Activated CD4-positive, CD25-positive, alpha-beta regulatory T cell treated with anti-CD3 and anti-CD28 coated beads, Interleukin-2, amount 50 U/mL, for 72 hours (primary cell): Measurements from ENCODE around the gene METTL6.
"Not testable (repeated sequence)": the region's sequence is repeated elsewhere in the genome, so short reads cannot be mapped to it uniquely, and the experiment has no call there.

ENCODE experiments used
- DNase-seq: peaks from one replicate; pipeline ENCODE4 v3.0.0; 2021

Gene METTL6, protein sequence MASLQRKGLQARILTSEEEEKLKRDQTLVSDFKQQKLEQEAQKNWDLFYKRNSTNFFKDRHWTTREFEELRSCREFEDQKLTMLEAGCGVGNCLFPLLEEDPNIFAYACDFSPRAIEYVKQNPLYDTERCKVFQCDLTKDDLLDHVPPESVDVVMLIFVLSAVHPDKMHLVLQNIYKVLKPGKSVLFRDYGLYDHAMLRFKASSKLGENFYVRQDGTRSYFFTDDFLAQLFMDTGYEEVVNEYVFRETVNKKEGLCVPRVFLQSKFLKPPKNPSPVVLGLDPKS

DNA sequence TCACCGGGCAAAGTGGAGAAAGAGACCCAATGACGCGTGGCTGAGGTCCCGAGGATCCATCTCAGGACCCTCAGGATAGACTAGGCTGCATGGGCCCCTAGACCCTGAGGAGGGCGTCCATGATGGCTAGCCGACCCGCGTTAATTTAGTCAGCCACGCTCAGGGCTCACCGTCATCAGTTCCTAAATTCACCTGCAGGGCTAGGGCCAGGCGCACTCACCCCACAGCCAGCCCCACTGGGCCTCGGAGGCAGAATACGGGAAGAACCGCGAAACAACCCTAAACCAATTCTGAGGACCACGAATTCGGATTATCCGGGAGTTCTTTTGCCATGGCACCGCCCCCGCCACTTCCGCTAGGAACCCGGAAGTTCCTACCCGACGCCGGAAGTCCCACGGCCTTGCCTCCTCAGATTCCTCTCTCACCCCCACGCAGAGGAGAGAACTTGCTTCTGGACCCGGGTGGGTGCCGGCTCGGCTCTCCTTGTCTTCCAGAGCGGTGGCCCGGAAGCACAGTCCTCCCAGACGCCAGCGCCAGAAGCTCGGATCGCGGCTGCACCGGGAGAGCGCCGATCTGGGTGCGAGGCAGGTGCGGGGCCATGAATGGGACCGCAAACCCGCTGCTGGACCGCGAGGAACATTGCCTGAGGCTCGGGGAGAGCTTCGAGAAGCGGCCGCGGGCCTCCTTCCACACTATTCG lies at the start of gene METTL6, which contains the start of gene EAF1:
METTL6 (minus strand) TSS at position 363 of the 699 bp plus-strand sequence. CDS start 1,033 bp downstream, outside the sequence.
EAF1 (plus strand) TSS at position 417 of the 699 bp plus-strand sequence; CDS start at position 599, 182 bp downstream.
- DNase-seq = peak; percentile 80

DNA sequence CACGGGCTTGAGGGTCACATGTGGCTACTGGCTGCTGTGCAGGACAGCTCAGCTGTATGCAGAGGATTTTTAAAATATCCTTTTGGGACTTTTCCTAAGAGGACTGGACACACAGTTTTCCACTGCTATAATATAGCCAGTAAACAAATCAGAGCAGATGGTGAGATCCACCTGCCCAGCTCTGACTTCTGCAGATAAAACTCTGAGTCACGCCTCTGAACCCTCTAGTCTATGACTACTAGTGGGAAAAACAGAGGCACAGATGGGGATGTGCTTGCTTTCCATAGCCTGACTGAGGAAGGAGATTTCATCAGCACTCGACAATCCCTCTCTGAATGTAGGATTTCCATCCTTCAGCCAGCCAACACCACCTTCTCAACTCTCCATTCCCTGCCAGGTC lies 49.0 kb upstream of the METTL6 start:
- no peak for DNase-seq

DNA sequence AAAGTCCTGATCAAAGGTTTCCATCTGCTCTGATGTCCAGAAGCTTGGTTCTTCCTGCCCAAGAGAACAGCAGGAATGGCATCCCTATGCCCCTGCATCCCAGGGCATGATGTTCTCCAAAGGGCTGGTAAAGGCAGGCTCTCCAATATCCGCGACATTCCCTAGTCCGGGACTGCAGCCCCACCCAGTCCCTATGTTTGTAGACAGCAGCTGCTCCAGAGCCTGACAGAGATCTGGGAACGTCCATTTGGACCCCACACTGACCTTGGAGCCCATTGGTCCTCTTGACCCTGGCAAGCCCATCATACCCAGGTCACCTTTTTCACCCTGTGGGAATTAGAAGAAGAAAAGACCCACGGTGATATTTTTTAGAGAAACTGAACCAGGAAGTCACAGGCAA lies 47.8 kb upstream of the METTL6 start:
- no peak for DNase-seq

DNA sequence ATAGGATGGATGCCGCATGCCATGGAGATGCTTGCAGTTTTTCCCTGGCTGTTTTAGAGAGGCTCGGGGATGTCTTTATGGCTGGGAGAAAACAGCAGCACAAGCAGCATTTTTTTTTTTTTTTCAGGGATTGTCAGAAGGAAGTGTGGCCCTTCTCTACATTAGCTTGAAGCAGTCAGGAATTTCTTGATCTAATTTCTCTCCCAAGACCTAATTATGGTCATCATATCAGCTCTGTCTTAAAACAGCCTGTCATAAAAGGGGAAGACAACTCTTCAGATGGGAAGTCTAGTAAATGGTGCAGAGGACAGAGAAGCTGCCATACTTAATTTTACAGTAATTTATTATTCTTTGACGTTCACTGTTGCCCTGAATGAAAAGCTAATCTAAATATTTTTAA lies 44.5 kb upstream of the METTL6 start:
- no peak for DNase-seq

DNA sequence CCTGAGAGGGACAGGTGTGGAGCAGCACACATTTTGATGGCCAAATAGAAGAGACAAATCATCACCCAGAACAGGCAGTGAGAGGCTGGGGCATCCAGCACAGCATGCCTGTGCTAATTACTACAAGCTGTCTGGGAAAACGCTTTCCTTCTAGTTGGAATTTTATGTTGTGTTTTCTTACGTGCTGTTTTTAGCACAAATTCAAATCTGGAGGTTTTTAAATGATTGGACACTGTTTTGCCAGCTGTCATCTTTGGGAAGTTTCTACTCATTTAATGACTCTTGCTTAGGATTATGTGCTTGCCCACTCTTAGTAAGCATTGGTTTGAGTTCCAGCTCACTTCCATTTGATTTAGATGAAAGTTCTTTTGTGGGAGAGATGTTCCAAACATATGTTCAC lies 43.5 kb upstream of the METTL6 start:
- no peak for DNase-seq

DNA sequence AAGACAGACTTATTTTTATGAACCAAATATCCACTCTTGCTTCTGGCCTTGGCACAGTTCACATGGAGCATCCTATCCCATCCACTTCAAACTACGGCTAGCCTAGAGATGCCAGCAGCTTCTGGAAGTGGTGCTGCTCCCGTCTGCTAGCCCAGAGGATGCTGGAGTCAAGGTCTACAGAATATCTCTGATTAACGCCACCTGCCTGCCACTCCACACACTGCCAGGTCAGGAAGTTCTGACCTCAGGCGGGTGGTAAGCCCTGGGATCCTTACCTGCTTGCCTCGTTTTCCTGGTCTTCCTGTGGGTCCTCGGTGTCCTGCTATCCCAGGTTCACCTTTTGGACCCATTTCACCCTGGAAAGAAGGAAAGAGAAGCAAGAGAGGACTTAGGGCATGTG lies 42.9 kb upstream of the METTL6 start:
- no peak for DNase-seq

DNA sequence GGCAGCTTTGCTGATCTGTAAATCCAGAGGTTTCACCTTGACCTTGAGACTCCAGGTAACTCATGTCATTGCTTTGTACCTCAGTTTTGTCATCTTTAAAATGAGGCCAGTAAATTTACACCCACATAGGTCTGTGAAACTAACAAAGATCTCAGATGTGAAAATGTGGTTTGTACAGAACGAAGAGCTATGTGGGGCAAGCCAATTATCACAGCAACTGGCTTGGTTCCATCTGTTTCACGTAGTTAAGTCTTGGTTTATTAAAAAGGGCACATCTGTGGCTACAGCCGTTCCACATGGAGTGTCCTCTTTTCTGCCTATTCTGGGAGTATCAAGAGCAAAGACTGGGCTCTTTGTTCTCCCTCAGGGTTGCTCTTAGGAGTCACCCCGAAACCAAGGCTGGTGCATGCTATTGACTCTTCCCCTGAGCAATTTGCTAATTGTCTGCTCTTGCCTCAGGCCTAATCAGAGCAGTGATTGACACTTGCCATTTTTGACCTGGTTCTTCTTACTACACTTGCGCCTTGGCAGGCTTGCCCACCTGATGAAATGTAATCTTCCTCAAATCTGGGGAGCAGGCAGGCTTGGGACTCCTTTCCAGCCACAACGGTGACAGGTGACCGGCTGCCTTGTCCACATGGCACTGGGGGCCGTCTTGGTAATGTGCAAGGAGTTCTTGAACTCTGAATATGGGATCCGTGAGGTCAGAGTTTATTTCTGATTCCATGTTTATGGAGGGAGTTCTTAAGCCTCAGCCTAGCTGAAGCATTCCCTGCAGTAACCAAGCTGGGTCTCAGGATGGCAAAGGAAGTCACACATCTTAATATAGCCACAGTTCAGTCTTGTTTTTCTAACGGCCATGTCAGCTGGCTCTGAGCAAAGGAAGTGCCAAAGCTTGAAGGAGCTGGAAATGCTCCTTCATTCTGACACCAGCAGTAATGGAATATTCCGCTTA lies 40.2 kb upstream of the METTL6 start:
- no peak for DNase-seq

DNA sequence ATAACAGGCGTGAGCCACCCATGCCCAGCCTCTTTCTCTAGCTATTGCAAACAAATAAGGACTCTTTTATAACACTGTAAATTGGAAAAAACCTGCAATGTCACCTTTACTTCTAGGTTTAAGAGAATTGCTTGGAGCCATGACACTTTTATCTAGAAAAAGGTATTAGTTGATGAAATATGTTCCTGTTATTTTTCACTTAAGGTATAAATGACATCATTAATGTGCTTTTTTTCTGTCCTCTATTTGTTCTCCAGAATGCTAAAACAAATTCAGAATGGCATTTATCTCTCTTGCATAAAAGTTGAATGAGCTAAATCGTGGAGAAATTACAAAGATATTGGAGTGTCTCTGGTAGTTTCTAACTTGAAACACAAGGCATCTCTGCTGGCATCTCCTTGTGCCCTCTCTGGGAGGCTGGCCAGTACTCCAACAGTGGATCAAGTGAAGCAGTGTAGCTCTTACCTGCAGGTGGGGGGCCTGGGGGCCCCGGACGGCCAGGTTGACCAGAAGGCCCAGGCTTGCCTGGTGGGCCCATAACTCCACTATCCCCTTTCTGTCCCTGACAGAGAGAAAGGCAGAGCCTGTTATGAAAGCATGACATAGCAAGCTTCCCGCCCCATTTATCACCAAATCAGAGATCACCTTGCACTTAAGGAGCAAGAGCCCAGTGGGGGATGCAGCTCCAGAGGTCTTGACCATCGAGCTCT lies 38.7 kb upstream of the METTL6 start:
- no peak for DNase-seq

DNA sequence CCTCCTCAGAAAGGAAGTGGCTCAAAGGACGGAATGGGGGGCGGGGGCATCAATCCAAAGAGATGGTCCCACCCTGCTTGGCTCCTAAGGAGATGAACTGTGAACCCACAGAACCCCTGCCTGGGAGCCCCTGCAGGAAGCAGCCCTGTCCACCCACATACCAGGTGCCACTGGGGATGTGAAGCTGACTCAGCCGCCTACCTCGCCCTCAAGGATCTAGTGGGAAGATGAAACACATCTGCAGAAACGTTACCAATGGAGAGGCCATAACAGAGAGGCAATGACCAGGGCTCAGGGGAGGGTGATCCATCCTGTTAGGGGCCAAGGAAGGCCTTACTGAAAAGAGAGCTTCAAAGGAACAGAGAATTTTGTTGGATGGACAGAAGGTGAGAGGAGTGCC lies 35.1 kb upstream of the METTL6 start:
- no peak for DNase-seq

DNA sequence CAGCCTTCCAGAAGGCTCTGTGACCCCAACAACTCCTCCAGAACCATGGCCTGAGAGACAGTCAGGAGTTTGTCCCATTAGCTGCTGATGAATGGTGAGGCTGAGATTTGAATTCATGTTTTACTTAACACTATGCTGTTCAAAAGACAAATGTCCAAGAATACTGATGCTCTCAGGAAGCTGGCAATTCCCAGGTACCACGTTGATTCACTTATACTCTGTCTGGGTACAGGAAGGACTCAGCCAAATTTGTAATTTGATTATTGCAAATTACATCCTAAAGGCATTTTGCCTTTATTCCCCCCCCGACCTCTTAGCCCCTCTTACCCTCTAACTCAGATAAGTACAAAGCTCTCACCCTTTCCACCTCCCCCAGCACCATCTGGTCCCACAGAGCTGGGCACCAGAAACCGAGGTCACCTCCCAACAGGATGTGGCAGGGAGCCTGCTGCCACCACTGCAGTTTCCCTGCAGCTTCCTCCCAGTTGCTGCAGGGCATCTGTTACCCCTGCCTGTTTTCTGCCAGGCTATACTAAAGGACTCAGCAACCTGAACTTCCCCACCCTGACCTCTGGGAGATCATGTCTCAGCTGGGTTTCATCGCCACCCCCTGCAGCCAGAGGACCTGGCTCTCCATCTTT lies 33.7 kb upstream of the METTL6 start:
- DNase-seq = no peak

DNA sequence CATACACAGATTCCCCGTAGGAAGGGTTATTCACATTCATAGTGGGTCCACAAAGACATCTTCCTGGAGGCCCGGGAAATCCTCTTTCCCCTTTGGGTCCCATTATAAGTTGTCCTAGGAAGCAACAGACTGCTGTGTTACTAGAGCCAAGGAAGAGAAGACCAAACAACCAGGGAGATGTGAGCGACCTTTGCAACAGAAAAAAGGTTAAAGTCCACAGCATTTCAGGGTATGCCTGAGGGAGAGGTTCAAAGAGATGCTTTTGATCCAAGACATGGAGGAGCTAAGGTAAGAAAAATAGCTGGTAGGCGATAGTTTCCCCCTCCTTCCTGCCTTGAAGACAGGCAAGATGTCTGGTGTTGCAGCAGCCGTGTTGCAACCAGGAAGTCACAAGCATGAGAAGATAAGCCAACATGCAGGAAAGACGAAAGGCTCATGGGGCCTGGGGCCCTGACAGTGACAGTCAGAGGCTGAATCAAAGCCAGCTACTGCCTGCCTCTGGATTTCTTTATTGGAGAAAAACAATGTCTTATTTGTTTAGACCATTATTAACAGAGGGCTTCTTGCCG lies 31.0 kb upstream of the METTL6 start:
- DNase-seq = no peak

DNA sequence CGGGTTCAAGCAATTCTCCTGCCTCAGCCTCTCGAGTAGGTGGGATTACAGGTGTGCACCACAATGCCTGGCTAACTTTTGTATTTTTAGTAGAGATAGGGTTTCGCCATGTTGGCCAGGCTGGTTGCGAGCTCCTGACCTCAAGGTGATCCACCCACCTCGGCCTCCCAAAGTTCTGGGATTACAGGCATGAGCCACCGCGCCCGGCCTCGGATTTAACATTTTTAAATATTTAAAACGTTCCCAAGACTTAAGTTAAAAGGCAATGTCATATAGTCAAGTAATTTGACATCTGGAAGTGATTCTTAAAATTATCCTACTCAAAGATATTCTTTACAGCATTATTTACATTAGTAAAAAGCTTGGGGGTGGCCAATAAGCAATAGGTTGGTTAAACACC lies 29.6 kb upstream of the METTL6 start:
- DNase-seq = not testable (repeated sequence)

DNA sequence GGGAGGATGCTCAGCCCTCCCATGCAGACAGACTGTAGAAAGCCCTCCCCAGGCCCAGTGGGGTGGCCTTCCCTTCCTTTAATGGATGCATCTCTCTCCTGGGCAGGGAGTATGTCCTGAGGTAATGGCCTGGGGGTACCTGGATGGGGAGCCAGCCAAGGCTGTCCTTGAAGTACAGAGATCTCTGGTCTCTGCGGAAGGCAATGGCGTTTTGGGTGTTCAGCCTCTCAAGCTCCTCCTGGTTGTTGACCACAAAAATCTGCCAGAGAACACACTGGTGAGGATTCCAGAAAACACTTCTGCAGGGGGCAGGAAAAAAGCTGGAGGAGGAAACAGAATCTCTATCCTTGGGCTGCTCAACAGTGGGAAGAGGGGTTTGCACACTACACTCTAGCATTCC lies 29.0 kb upstream of the METTL6 start:
- DNase-seq = no peak

DNA sequence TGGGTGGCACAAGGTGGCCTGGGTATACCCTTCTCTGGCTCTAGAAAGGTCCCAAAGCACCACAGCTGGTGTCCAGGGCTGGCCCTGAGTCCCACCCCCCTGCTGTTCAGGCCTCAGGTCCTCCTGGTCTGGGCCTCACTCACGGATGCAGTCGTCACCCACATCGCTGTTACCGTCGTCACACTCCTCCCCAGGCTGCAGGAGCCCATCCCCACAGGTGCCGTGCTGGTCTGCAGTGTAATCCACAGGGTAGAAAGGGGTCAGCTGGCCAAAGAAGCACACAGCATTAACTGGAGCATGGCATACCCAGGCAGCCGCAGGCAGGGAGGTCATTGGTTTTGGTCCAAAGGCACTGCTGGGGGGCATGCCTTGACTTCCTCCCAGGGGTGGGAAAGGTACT lies 28.4 kb upstream of the METTL6 start:
- no peak for DNase-seq

DNA sequence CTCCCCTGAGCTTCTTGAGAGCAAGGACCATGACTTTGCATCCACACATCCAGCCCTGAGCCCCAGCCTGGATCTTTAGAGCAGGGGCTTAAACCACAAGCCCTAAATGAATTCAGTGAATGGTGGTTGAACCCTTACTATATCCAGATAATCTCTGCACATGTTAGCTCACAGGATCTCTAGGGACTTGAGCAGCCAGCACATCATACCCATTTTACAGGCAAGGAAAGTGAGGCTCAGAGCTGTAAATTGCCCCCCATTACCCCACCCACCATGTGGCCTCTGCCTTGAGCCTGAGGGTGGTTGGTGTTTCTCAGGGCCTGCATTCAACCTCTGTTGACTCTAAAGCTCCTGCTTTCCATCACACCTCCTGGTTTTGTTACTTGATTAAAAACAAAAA lies 27.6 kb upstream of the METTL6 start:
- DNase-seq = no peak

DNA sequence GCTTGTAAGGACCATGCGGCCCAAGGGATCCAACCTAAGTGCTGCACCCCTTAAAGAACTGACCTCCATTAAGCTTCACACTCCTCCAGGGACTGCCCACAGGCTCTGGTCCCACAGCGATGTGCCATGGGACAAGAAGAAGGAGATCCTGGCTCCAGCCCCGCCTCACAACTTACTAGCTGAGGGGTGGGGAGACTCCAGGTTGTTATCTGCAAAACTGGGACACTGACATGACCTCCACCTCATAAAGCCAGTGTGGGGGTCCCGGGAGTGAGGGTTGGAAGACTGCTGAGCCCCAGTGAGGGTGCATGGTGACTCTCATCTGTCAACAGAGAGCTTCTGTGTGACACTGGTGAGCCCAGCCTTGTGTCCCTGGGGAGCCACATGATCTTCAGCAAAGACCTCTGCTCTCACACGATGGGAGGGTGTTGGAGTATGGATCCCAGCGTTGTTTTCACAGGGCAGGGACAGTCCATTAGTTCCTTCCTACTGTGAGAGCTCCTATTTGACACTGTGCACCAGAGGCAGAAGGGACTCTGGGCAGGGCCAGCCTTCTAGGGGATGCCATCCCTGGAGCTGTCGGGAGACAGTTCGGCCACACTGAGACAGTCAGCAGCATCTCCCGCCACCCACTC lies 26.8 kb upstream of the METTL6 start:
- DNase-seq = no peak

DNA sequence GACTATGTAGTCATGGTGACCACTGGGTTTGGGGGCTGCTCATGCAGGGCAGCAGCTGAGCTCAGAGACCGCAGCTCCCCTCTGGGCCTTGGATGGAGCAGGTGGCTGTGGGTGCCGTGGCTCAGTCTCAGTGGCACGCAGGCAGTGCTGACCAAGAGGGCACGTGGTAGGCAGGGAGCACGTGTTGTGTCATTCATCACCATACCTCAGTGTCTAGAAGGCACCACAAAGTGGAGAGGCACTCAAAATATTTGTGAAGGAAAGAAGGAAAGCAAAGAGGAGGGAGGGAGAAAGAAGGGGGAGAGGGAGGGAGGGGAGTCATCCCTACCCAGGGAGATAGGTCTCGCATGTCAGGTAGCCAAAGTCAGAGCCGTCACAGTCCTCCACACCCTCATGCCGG lies 26.2 kb upstream of the METTL6 start:
- no peak for DNase-seq

DNA sequence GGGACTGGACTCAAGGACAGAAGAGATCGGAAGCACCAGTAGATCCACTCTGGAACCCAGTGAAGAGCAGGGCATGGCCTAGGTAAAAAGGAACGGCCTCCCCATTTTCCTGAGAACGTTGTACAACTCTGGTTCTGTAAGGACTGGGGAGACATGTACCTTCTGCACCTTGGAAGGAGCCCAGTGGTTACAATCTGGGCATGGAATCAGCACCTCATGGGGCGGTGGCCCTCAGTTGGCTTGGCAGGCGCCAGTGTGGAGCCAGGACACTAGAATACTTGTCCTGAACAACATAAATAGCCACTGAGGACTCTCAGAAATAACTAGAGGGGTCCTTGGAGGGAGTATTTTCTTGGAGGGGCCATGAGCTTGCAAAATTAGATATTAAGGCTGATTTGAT lies 25.6 kb upstream of the METTL6 start:
- no peak for DNase-seq

DNA sequence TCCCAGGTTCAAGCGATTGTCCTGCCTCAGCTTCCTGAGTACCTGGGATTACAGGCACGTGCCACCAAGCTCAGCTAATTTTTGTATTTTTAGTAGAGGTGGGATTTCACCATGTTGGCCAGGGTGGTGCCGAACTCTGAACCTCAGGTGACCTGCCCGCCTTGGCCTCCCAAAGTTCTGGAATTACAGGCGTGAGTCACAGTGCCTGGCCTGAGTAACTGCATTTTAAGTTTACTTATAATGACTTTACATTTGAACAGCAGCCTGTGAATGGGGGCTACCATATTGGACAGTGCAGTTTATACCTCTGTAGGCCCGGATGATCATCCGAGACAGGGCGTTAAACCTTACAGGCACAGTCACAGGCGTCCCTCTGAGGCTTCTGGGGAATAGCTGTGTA lies 24.8 kb upstream of the METTL6 start:
- DNase-seq = no peak

DNA sequence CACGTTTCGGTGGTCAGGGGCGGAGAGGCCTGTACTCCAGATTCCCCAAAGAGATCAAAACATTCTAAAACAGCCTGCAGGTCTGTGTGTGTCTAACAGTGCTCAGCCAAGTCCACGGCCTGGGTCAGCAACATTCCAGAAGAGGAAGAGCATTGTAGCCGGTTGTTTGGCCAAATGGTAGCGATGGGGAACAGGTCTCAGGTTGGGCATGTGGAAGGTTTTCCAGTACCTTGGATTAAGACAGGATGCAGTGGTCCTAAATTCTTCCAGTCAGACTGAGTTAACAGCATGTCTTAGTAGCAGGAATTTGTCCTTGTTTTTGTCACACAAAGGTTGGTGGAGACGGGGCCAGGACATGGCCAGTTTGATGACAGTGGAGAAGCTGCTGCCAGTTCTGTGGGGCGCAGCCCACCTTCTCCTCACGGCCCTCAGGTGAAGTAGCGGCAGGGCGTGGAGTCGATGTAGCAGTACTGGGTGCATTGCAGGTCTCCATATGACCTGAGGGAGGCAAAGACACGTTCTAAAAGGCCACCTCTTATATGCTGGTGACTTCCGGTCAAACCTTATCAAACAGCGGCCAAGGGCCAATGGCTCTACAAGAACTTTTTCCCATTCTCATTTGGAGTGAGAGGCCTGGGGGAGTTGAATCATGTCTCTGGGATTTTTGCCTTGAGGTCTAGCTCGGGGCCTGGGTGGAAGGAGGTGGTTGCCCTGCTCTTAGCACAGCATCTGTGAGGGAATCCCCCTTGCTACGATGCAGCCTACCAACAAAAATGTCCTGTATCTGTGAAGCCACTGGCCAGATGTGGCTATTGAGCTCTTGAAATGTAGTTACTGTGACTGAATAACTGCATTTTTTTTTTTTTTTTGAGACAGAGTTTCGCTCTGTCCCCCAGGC lies 24.1 kb upstream of the METTL6 start:
- no peak for DNase-seq
